Measurements from ENCODE around the gene AFF3. TPM values are rescaled to one million over a fixed set of nuclear protein-coding genes. Genes with fewer than 3 reads are reported as not detected.

The AFF3 gene
- total and polyA plus RNA-seq, 3 donors from 2014 or later: 18.0 to 34.4 (median 27.1) TPM

DNA sequence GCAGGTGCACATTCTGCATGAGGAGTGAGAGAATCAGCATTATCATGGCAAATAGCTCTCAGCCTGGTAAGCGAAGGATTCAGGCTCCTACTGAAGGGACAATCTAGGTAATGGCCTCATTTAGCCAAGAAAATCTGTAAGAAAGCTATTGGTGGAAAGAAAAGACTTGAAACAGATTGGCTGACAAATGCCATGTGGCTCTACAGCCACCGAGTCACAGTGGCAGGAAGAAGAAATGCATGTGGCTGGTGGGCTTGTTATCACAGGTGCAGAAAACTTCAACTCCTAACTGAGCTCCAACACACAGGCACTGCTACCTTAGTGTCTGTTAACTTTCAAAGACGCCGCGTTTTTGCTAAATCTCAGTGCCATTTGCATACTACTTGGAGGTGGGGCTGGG lies 592.0 kb downstream of the AFF3 start:
- no peak overlapping the region for H3K27ac ChIP-seq
- no peak overlapping the region for H3K4me3 ChIP-seq
- no peaks in the 10 kb centered on the region for H3K36me3 ChIP-seq (ENCODE audit: low read depth, missing control alignments)
- intact Hi-C loops (cut with DNase I; ENCODE audit: low total_unique reads): no loop called here
- no peaks in the 10 kb centered on the region for H3K9me3 ChIP-seq
- no peak for DNase-seq
- 76 to 84% methylated on average over 5 of the region's 5 CpGs for WGBS, 2 donors
- no peaks in the 10 kb centered on the region for H3K27me3 ChIP-seq
- no peaks in the 10 kb centered on the region for H3K4me1 ChIP-seq
- no peak for TF ChIP-seq POLR2A (IDR thresholded peaks at IDR 0.05)
- TF ChIP-seq, protein P1, sequence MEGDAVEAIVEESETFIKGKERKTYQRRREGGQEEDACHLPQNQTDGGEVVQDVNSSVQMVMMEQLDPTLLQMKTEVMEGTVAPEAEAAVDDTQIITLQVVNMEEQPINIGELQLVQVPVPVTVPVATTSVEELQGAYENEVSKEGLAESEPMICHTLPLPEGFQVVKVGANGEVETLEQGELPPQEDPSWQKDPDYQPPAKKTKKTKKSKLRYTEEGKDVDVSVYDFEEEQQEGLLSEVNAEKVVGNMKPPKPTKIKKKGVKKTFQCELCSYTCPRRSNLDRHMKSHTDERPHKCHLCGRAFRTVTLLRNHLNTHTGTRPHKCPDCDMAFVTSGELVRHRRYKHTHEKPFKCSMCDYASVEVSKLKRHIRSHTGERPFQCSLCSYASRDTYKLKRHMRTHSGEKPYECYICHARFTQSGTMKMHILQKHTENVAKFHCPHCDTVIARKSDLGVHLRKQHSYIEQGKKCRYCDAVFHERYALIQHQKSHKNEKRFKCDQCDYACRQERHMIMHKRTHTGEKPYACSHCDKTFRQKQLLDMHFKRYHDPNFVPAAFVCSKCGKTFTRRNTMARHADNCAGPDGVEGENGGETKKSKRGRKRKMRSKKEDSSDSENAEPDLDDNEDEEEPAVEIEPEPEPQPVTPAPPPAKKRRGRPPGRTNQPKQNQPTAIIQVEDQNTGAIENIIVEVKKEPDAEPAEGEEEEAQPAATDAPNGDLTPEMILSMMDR (IDR thresholded peaks at IDR 0.05): no peak

DNA sequence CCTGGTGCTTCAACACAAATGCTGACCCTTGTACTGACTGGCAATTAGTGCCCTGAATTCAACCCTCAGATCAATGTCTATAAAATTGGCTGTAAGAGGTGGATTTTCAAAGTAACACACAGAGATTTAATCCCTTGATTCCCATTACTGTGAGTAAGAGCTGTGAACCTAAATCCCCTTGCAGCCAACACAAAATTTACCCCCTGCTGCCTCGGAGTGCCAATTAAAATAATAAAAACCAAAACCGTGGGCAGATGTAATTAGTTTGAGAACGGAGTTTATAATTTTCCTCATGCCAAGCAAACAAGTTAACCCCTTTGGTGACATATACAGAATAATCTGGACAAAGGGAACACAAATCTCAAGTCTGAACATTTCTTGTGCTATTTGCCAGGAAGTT lies 596.8 kb downstream of the AFF3 start:
- Histone ChIP-seq H3K4me1 (no peaks in the 10 kb centered on the region), H3K9me3 (no peaks in the 10 kb centered on the region), H3K27me3 (no peaks in the 10 kb centered on the region), H3K36me3 (ENCODE audit: low read depth, missing control alignments) (no peaks in the 10 kb centered on the region), H3K4me3 (no peak overlapping the region), H3K27ac (no peak overlapping the region)
- intact Hi-C loops (cut with DNase I; ENCODE audit: low total_unique reads): no loop called here
- no peak for TF ChIP-seq POLR2A (IDR thresholded peaks at IDR 0.05)
- TF ChIP-seq, protein P1 (IDR thresholded peaks at IDR 0.05): no peak
- WGBS, 2 donors: 66 to 68% methylated on average over 3 of the region's 3 CpGs
- no peak for DNase-seq

DNA sequence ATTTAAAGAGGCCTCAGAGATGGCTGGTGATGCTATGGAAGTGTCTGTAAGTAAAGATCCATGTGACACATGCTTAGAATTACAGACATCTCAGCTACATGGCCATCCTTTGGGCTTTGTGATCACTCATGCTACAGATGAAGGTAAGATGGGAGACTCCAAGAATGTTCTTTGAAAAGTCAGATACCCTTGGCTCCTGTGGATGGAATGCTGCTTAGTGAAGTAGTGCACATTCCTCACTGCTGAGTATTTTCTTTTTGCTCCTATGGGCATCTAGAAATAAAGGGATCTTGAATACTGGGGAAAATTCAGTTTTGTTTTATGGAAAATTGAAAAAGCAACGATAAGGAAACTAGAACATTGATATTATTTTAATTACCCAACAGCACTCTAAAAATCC lies 597.3 kb downstream of the AFF3 start:
- no peak for DNase-seq
- Histone ChIP-seq H3K27me3 (no peaks in the 10 kb centered on the region), H3K27ac (no peak overlapping the region), H3K4me1 (no peaks in the 10 kb centered on the region), H3K4me3 (no peak overlapping the region), H3K36me3 (ENCODE audit: low read depth, missing control alignments) (no peaks in the 10 kb centered on the region), H3K9me3 (no peaks in the 10 kb centered on the region)
- no peak for TF ChIP-seq POLR2A (IDR thresholded peaks at IDR 0.05)
- TF ChIP-seq, protein P1 (IDR thresholded peaks at IDR 0.05): no peak
- 71 to 83% methylated on average over 1 of the region's 1 CpG for WGBS, 2 donors
- intact Hi-C loops (cut with DNase I; ENCODE audit: low total_unique reads): no loop called here

DNA sequence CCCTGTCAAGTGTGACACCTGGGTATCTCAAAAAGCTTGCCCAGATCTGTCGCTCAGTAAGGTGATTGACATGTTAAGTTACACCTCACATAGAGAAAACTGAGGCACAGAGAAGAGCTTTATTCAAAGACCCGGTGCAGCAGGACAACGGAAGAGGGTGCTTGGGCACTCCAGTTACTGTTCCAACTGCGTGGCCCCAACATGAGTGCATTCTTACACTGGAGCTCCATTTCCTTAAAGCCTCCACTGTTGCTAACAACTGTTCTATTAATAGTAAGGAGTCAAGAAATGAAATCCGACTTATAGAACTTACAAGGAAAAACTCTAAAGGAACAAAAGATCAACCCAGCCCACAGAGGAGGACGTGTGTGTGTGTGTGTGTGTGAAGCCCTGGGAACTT lies 597.8 kb downstream of the AFF3 start:
- Histone ChIP-seq H3K9me3 (no peaks in the 10 kb centered on the region), H3K36me3 (ENCODE audit: low read depth, missing control alignments) (no peaks in the 10 kb centered on the region), H3K4me3 (no peak overlapping the region), H3K4me1 (no peaks in the 10 kb centered on the region), H3K27me3 (no peaks in the 10 kb centered on the region), H3K27ac (no peak overlapping the region)
- intact Hi-C loops (cut with DNase I; ENCODE audit: low total_unique reads): no loop called here
- 91 to 94% methylated on average over 6 of the region's 6 CpGs for WGBS, 2 donors
- no peak for DNase-seq
- no peak for TF ChIP-seq POLR2A (IDR thresholded peaks at IDR 0.05)
- TF ChIP-seq, protein P1 (IDR thresholded peaks at IDR 0.05): no peak

DNA sequence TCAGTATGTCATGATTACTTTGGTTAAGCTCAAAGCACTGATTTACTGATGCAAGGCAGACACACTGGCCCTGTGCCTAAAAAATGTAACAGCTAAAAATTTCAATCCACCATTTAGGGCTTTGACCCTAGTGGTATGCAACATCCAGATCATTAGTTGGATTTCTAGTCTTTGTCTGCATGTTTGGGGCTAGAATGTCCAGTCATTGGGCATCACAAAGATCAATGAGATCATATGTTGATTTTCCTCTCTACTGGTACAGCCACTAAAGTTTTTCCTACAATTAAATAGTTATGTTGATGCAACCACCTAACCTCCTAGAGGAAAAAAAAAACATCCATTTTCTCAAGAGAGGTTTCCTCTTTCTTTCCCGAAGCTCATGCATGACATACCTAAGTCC lies 599.1 kb downstream of the AFF3 start:
- Histone ChIP-seq H3K27me3 (no peaks in the 10 kb centered on the region), H3K36me3 (ENCODE audit: low read depth, missing control alignments) (no peaks in the 10 kb centered on the region), H3K4me3 (no peak overlapping the region), H3K27ac (no peak overlapping the region), H3K9me3 (no peaks in the 10 kb centered on the region), H3K4me1 (no peaks in the 10 kb centered on the region)
- TF ChIP-seq, protein P1 (IDR thresholded peaks at IDR 0.05): no peak
- TF ChIP-seq POLR2A (IDR thresholded peaks at IDR 0.05): no peak
- intact Hi-C loops (cut with DNase I; ENCODE audit: low total_unique reads): no loop called here
- DNase-seq: no peak
- 71 to 78% methylated on average over 1 of the region's 1 CpG for WGBS, 2 donors
